ENCODE measurements around the gene CH25H. TPM values are rescaled to one million over a fixed set of nuclear protein-coding genes. Genes with fewer than 3 reads are reported as not detected.
"Not testable (repeated sequence)": the region's sequence is repeated elsewhere in the genome, so short reads cannot be mapped to it uniquely, and the experiment has no call there.

Gene CH25H
- polyA plus RNA-seq, 10 donors: 0.37 to 3.8 (median 0.68) TPM

DNA sequence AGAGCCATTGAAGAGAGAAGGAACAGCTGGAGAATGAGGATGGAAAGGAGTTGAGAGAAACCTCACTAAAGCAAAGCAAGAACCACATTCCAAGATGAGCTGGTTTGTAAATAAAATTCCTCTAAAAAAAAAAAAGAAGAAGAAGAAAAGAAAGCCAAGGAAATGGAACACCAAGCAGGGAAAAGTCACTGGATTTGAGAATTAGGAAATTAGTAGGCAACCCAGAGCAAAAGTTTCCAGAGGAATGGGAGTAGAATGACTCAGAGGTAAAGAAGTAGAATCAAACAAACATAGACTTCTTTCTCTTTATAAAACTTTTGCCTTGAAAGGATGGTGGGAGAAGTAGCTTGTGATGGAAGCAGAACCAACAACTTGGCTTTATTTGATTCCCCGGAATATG is 3.9 kb downstream of the CH25H start:
- no peak for DNase-seq

DNA sequence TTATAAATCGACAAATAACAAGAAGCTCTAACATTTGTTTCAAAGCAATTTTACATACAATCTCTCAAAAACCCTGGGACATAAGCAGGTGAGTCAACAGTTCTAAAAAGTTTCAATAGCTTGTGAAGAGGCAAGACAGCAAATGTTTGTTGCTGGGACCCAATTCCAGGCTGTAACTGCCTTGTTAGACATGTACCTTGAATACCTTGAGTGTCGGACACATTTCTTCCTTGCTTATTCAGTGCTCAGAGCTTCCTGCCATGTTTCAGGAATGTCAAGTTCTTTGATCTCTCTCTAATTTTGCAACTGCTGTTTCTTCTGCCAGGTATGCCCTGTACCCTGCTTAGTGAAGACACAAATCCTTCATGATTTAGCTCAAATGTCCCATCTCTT is 5.1 kb downstream of the CH25H start:
- no peak for DNase-seq

DNA sequence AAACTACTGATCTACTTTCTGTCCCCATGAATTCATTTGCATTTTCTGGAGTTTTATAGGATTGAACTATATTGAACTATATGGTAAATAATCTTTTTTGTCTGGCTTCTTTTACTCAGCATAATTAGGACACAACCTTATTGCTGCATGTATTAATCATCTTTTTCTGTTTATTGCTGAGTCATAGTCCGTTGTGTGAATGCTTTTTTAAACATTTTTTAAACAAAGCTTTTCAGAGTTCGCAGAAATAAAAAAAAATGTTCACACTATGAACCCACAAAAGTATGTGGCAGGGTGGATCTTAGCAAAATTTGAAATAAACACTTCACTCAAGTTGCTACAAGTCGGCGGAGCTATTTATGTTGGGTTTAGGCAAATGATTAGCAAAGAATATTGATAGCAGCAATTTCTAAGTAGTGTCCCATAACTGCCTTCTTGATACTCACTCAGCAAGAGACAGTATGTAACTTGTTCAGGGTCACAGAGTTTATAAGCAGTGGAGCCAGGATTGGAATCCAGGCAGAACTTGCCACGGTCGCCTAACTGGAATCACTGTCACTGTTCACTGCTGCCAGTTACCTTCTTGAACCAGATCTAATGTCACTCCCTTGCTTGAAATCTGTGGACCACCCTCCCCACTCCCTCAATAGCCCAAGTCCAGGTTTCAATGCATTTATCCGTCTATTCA is 5.6 kb downstream of the CH25H start:
- DNase-seq: no peak

DNA sequence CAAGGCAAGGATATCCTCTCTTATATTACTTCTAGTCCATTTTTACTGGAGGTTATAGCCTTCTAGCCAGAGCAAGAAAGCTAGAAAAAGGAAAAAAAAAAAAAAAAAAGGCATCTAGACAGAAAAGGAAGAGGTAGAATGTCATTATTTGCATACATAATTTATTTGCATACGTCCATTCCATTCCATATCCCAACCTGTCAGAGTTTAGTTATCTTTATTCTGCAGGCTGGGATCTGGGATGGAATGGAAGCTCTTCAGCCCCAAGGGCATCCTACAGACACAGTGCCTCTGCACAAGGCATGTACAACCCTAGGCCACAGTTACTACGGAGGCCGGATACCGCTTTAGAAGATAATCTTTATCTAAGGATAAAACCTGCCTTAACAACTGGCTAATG is 9.6 kb downstream of the CH25H start:
- no peak for DNase-seq

DNA sequence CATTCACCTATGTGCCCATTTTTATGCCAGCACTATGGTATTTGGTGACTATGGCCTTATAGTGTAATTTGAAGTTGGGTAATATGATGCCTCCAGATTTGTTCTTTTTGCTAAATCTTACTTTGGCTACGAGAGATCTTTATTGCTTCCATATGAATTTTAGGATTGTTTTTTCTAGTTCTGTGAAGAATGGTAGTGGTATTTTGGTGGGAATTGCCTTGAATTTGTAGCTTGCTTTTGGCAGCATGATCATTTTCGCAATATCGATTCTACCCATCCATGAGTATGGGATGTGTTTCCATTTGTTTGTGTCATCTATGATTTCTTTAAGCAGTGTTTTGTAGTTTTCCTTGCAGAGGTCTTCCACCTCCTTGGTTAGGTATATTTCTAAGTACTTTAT is 15.8 kb downstream of the CH25H start:
- not testable (repeated sequence) for DNase-seq

DNA sequence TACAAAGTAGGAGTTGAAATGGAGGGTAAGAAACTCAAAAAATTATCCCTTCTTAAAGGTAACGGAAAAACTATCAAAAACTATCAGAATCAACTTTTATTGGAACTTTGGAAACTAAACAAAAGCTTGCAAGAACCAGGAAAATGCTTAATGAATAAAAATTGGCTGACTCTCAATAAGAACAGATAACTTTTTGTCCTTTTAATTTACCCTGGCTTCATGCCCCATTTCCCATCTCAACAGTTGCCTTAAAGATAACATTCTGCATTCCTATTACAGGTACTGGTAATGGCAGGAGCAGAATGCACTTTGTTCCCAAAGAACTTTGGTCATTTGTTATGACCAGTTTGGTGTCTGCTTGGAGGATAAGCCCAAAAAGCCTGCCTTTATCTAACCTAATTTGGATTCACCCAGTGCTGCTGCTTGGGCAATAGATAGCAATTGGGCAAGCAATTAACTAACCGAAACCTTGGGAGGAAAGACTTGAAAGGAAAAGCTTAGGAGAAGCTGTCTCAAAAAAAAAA is 17.8 kb downstream of the CH25H start:
- DNase-seq: no peak

DNA sequence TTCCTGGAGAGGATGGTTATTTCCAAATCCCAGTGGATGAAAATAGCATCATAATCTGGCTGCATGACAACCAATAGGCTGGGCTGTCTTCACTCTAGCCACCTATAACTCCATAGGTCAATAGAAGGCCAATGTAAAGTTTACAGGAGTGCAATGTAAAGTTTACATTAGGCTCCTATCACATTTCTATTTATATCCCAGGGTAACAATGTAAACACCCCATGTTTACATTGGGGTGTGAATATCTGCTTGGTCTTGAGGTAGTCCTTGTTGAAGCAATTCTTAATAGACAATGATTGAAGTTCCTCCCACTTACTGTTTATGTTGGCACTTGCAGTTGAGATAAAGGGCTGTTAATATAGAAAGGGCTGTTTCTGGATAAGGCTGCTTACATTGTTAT is 21.5 kb downstream of the CH25H start:
- DNase-seq: no peak

DNA sequence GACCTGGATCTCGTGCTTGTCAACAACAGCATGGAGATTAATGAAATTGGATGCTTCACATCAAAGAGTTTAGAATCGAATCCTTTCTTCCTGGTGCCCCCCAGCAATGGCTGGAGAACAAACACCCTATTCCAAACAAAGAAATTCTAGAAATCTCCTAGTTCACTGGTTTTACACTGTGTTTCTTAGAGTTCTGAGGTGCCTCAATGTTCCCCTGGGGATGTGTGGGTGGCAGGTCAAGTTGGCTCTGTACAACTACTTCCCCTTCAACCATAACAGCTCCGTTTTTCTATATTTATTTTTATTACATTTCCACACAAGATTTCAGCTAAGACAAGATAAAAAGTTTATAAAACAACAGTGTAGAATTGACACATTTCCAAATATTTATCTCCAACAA is 22.5 kb downstream of the CH25H start:
- DNase-seq: no peak

DNA sequence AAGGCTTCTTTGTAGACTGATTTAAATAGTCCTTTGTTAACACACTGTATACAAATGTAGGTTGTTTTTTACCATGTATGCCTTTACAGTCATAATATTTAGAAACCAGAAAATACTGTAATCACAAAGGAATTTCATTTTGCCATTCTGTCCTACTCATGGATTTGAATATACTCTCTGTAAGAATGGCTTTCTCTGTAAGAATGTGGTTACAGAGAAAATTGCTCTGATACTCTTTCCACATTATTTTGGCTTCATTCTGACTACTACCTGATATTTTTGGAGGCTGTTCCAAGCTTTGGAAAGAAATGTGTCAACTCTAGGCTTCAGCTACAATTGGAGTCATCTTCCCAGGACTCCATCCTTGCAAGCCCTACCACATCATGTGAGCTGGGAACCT is 23.5 kb downstream of the CH25H start:
- no peak for DNase-seq

DNA sequence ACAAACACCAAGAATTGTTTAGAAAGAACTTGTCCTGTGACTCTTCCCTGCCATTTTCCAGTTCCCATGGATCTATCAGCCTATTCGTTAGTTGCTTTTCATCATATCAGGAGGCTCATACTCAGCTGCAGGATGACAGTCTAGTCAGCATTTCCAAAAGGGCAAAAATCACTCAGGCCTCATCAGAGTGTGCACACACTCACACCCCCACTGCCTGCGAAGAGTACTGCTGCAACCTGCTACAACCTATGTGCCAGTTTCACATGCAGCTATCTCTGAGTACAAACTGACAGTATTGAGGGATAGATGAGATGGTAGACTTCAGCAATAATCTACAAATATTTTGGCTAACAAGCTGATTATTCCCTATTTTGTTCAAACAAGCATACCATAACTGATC is 24.2 kb downstream of the CH25H start:
- DNase-seq: no peak

DNA sequence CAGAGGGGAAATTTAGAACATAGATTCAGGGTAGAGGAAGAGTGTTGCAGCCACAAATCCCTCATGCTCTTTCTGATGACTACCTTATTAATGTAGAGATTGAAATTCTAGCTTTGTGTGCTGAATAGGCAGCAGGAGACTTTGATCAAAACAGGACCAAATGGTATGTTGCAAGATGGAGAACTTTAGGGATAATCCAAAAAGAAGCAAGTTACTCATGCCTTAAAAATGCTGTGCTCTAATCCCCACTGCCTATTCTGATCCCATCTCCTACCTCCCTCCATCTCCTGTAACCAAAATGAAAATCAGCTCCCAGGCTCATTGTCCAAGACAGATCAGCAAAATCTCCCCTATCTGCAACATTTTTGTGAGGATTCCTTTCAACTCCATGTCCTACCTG is 31.3 kb downstream of the CH25H start:
- DNase-seq: no peak

DNA sequence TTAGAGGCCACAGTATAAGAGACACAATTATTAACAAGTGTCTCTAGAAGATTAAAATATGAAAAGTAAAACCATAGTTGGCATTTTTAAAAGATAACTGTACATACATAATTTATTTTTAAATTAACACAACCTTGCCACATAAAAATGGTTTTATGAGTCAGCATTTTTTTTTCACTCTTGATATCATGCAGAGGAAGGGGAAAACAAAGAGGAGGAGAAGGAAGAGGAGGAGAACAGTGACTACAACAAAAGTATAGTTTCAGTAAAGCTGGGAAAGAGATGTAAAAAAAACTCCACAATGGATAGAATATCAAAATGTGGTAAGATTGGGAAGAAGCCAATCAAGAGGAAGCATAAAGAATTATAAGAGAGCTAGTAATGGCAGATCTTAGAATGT is 34.0 kb downstream of the CH25H start:
- no peak for DNase-seq

DNA sequence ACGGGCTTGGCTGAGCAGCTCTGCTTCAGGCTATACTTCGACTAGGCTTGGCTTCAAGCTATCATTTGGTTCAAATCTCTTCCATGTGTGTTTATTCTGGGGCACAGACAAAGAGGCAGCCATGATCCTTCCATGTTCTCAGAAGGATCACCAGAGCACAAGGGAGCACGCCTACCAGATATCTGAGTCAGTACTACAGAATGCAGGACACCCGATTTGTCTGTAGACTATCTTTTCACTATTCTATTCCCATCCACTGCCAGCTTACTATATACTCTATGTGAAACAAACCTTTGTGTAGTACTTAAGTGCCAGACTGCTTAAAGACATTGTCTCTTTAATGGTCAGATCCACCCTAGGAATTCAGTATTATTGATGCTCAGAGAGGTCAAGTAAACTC is 35.1 kb downstream of the CH25H start:
- no peak for DNase-seq

DNA sequence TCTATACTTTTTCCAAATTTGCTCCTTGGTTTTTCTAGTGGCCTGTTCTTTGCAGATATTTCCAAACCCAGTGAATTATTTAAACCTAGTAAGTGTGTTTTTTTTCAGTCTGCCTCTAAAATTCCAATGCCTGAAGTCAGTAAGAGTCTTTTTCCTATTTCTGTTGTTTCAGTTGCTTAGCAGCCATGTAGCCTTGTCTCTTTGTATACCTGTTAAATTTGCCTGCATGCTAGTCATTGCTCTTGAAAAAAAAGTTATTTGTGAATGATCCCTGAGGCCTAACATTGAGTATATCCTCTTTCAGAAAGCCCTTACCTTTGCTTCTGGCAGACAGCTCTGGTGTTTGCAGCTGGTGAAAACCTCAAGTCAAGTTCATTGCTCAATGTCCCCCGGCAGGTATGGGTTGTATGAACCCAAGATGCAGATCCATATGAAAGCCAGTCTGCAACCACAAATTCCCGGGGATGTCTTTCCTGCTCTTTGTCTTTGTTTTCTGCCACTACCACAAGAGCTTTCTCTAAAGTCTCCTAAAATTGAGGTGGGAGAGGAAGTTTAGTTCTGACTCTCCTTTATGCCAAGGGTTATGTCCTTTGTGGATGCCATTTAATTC is 35.7 kb downstream of the CH25H start:
- DNase-seq: no peak

DNA sequence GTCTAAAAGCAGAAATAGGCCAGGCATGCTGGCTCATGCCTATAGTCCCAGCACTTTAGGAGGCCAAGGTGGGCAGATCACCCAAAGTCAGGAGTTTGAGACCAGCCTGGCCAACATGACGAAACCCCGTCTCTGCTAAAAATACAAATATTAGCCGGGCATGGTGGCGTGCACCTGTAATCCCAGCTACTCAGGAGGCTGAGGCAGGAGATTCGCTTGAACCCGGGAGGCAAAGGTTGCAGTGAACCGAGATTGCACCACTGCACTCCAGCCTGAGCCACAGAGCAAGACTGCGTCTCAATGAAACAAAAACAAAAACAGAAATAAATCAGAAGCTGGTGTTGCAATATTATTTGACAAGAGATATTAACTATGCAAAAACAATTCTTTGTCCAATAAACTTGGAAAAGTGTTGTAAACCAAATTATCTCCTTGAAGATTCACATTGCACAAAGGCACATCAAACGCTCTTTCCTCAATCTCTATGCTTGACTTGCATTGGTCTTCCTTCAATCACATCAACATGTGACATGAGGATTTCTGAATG is 38.7 kb downstream of the CH25H start:
- DNase-seq: not testable (repeated sequence)

DNA sequence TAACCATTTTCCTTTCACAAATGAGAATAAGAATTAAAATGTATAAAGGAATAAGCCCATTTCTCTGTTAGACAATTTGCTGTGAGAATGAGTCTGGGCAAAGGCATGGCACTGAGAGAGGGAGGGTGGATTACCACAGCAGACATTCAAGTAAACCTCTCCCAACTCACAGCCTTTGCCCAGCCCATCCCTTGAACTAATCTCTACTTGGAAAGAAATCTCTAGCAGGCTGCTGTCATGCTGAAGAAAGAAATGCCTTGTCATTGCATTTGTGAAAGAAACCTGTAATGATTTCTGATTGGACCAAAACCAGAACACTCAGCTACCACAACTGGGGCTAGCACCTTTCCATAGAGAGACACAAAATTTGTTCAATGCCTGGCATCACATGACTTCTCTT is 39.2 kb downstream of the CH25H start:
- no peak for DNase-seq

DNA sequence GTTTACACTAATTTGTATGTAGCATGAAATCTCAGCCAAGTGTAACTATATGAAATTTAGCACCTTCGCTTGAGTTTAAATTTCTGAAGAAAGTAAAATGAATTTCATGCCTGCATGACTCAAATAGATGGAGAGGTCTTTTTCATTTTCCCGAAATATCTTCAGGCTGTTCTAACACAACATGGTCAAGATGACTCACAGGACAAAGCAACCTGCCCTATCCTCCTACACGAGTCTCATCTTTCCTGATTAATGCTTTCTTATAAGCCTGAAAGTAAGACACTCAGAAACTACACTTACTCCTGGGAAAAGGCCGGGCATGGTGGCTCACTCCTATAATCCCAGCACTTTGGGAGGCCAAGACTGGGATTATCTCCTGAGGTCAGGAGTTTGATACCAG is 41.2 kb downstream of the CH25H start:
- no peak for DNase-seq

DNA sequence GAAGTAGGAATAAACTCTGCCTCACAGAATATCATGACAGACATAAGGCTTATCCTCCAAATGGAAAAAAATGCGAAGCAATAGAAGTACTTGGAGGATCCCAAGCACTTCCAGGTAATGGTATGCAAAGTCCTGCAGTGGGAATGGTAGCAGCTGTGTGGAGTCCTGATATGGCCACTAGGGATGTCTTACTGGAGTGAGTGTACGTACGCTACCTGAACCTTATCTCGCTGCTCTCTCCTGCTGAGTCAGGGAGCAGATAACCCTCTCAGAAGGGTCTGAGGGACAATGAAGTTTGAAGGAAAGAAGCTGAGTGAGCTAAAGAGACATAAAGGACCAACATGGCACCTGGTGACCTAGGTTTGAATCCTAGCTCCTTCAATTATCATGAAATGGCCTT is 42.2 kb downstream of the CH25H start:
- no peak for DNase-seq

DNA sequence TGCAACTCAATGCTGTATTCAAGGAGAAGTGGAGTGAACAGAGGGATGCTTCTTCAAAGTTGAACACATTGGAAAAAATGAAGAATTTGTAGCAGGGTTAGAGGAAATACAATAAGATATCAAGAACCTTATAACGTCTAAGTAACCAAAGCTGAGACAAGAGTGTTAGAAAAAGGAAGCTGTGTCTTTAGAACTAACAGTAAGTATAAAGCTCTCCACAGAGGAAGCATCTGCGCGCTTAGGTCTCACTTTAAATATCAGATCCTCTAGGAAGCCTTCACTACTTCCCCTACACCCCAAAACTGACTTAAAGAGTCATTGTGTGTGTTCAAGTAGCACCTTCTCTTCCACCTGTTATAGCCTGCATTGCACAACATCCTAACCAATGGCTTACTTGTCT is 43.0 kb downstream of the CH25H start:
- no peak for DNase-seq

DNA sequence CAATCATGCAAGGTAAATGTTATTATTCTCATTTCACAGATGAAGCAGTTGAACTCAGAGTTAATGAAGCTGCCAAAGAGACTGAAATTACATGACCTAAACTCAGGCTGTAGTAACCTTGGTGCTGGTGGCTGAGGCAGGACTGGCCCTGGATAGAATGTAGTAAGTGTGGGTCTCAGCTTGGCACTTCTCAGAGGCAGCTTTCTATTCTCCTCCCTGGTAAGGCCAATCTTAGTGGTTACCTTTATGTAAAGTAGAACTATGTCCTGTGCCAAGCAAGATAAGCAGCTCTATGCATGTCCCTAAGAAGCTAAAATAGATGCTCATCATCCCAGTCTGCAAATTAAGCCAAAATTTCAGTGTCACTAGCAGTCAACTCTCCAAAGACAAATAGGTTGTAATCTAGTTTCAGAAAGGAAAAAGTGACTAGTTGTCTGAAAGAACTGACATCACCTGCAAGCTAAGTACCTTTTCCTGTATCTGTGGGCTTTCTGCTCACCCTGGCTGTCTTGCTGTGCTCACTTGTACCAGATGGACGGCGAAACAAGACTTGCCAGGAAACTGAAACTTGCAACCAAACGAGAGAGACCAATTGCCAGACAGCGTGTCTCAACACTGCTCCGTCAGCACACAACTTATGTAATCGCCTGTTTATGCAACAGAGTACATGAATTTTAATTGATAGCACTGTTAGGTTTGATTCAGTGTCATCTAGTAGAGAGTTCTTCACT is 43.7 kb downstream of the CH25H start:
- peak in 1 of 3 donors; percentile 16 for DNase-seq

DNA sequence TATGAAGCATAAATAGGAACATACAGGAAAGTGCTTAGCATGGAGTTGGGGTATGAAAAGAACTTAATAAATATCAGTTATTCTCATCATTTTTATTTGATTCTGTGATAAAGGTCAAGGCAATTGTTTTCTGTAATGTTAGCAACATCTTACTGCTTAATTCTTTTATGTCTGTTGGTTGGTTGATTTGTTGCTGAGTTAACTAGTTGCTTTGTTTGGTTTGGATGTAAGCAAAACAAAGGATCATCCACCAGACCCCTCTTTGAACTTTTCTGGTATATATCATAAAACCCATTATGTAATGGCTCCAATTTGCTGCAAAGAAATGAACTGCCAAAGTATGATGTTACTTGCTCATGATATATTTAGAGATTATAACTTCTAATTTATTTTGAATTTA is 44.5 kb downstream of the CH25H start:
- DNase-seq: no peak

DNA sequence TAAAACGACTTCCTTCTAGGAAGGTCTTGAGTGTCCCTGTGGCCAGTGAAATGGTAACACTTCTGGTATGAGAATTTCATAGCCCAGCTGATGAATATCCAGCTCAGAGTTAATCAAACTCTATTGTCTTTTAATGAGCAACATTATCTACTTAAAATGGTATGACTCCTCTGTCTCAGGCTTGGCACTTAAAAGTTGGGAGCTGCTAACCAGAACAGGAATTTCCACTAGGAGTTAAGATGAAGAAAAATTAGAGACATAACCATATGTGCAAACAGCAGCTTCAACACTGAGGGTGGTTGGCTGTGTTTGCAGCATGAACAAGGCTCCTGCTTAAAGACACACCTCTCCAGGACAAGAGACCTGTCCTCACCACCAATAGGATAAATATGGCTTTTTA is 46.8 kb downstream of the CH25H start:
- DNase-seq: no peak

DNA sequence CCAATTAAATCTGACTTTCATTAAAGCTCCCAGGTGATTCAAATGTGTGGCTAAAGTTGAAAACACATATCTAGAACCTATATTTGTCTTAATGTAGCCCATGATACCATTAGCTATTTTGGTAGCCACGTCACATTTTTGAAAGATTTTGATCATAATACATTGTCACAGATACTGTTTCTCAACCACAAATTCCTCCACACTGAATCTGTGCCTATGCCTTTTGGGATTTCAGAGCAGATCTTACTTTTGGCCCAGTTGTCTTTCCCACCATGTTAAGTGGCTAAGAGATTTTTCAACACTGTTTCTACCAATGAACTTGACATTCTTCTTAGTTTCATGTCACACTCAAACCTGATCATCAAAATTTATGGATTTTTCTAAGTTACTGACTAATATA is 47.4 kb downstream of the CH25H start:
- no peak for DNase-seq
